ENCODE measurements around the gene CCS. TPM values are rescaled to one million over a fixed set of nuclear protein-coding genes. Genes with fewer than 3 reads are reported as not detected.

Gene CCS
- total RNA-seq, 2 donors from 2014 or later: 23.1 to 23.4 TPM

DNA sequence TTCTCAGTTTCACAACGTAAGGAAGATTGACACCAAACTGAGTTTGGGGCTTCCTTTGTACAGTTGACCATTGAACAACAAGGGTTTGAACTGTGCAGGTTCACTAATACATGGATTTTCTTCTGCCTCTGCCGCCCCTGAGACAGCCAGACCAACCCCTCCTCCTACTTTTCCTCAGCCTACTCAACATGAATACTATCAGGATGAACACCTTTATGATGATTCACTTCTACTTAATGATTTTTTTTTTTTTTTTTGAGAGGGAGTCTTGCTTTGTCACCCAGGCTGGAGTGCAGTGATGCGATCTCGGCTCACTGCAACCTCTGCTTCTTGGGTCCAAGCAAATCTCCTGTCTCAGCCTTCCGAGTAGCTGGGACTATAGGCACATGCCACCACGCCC, 60.1 kb downstream of the CCS start:
- H3K36me3 Mint-ChIP-seq (ENCODE audit: low read depth): no peaks in the 10 kb centered on the region
- peak overlapping the region; percentile 61 for H3K4me3 Mint-ChIP-seq

More for the DNA sequence above, 60.1 kb downstream of the CCS start:
- ATAC-seq: no peak
- Mint-ChIP-seq H3K27me3 (no peaks in the 10 kb centered on the region), H3K27ac (peak overlapping the region; percentile 93), H3K4me1 (peaks cover 27% of the 10 kb centered on the region)
- DNase-seq: no peak
- no peaks in the 10 kb centered on the region for H3K9me3 ChIP-seq (ENCODE audit: control insufficient read depth, low read length, poor library complexity, severe bottlenecking)

Other genes starting within 250 kb of the CCS start
- gene BRMS1, start 248.1 kb upstream of the CCS start, total RNA-seq: 10 to 100 TPM; 44.3 to 53.9 TPM
- gene B4GAT1, start 245.6 kb upstream of the CCS start, total RNA-seq: 1 to 10 TPM; 2.4 to 2.8 TPM
- gene SLC29A2, start 221.4 kb upstream of the CCS start, total RNA-seq: 1 to 10 TPM; 5.4 TPM
- not detected for gene NPAS4, start 172.2 kb upstream of the CCS start, total RNA-seq
- 10 to 100 TPM; 30.1 to 31.1 TPM for gene MRPL11, start 154.3 kb upstream of the CCS start, total RNA-seq
- 10 to 100 TPM; 11.3 to 13.3 TPM for gene PELI3, start 126.3 kb upstream of the CCS start, total RNA-seq
- 10 to 100 TPM; 23.9 to 34.0 TPM for gene DPP3, start 112.8 kb upstream of the CCS start, total RNA-seq
- gene BBS1, start 82.5 kb upstream of the CCS start, total RNA-seq: 10 to 100 TPM; 15.2 to 16.4 TPM
- 10 to 100 TPM; 15.2 to 18.1 TPM for gene ZDHHC24, start 47.1 kb upstream of the CCS start, total RNA-seq
- under 1 TPM in 1 of 2 donors, not detected in 1; 0.30 TPM for gene ACTN3, start 46.3 kb upstream of the CCS start, total RNA-seq
- 10 to 100 TPM; 10.5 to 13.4 TPM for gene CTSF, start 24.6 kb upstream of the CCS start, total RNA-seq
- gene CCDC87, start 122 bp upstream of the CCS start, total RNA-seq: 1 to 10 TPM in 1 of 2 donors, under 1 TPM in 1; 0.63 to 2.3 TPM
- gene RBM14, start 23.4 kb downstream of the CCS start, total RNA-seq: 100 to 1,000 TPM; 286 to 398 TPM
- 100 to 1,000 TPM; 205 to 261 TPM for gene RBM4, start 45.5 kb downstream of the CCS start, total RNA-seq
- 1 to 10 TPM; 7.3 to 9.9 TPM for gene RBM4B, start 84.7 kb downstream of the CCS start, total RNA-seq
- gene SPTBN2, start 136.0 kb downstream of the CCS start, total RNA-seq: under 1 TPM in 1 of 2 donors, not detected in 1; 0.23 TPM

Measured in T-helper 17 cell (primary cell).